Caco-2 (cell line): Measurements from ENCODE around the gene M6PR. TPM values are rescaled to one million over a fixed set of nuclear protein-coding genes. Genes with fewer than 3 reads are reported as not detected.

Experiments
- BruUV-seq: library from RNA; stranded (reverse); fragments of 400-500 nt; replicated peaks from 2 replicates; lab custom pipeline; 2021; lab: Mats Ljungman, UMichigan
- CTCF ChIA-PET: fragments of 300-600 bp; sonication (Branson Sonifier 250); formaldehyde crosslinking; loops from one replicate; lab custom pipeline; 2022; ENCODE audit warnings: antibody characterized with exemption; lab: Charles Lee
- POLR2A ChIA-PET: fragments of 300-600 bp; sonication (Branson Sonifier 250); formaldehyde crosslinking; loops from one replicate; lab custom pipeline; 2022; ENCODE audit warnings: antibody characterized with exemption; lab: Charles Lee
- DNase-seq, 2 experiments: peaks; one replicate each; pipeline versions ENCODE4 v3.0.0 to v3.0.0-alpha.2; 2020 to 2022
- H3K27me3 ChIP-seq: replicated peaks from 2 replicates; pipeline ENCODE4 v1.6.0; 2011; ENCODE audit warnings: low read length; ENCODE audit not compliant: control insufficient read depth, insufficient read depth
- H3K36me3 ChIP-seq: 2 replicates; pipeline ENCODE4 v1.5.1; 2011; ENCODE audit warnings: low read length; ENCODE audit not compliant: control insufficient read depth, insufficient read depth
- H3K4me1 ChIP-seq: fragments of 250-450 bp; sonication (Bioruptor Pico); 2 replicates; pipeline ENCODE4 v1.5.1; 2020; ENCODE audit warnings: mild to moderate bottlenecking
- H3K4me3 ChIP-seq: 2 replicates; pipeline ENCODE4 v1.5.1; 2011; ENCODE audit warnings: low read depth, mild to moderate bottlenecking, control low read depth, low read length
- H3K9me3 ChIP-seq: fragments of 250-450 bp; sonication (Bioruptor Pico); 2 replicates; pipeline ENCODE4 v1.5.1; 2020; ENCODE audit warnings: mild to moderate bottlenecking, moderate library complexity
- H3K27ac Mint-ChIP-seq: one replicate; pipeline ENCODE4 v1.8.0; 2022; ENCODE audit warnings: mixed read lengths; ENCODE audit not compliant: unreplicated experiment
- H3K27me3 Mint-ChIP-seq: one replicate; pipeline ENCODE4 v1.8.0; 2022; ENCODE audit warnings: mixed read lengths; ENCODE audit not compliant: insufficient read depth, unreplicated experiment
- H3K36me3 Mint-ChIP-seq: one replicate; pipeline ENCODE4 v1.8.0; 2022; ENCODE audit warnings: mild to moderate bottlenecking, mixed read lengths; ENCODE audit not compliant: insufficient read depth, unreplicated experiment
- H3K4me1 Mint-ChIP-seq: one replicate; pipeline ENCODE4 v1.8.0; 2022; ENCODE audit warnings: low read depth, mixed read lengths; ENCODE audit not compliant: unreplicated experiment
- H3K4me3 Mint-ChIP-seq: one replicate; pipeline ENCODE4 v1.8.0; 2022; ENCODE audit warnings: mild to moderate bottlenecking, moderate library complexity, mixed read lengths; ENCODE audit not compliant: unreplicated experiment
- H3K9me3 Mint-ChIP-seq: one replicate; pipeline ENCODE4 v1.8.0; 2022; ENCODE audit warnings: mixed read lengths; ENCODE audit not compliant: unreplicated experiment
- CTCF ChIP-seq, 2 experiments: fragments of 200-600 bp in 1 of 2; IDR thresholded peaks; 1 replicate in 1 of 2; 2 replicates in 1 of 2; pipeline versions ENCODE4 v1.5.1 to v1.8.0; 2011 to 2022; ENCODE audit warnings: antibody characterized with exemption in 1 of 2, control low read depth in 1 of 2, inconsistent platforms in 1 of 2, low read depth in 1 of 2, low read length in 1 of 2, mild to moderate bottlenecking in 1 of 2, moderate library complexity in 1 of 2; ENCODE audit not compliant: insufficient read depth in 1 of 2, severe bottlenecking in 1 of 2, unreplicated experiment in 1 of 2
- intact Hi-C: fragments of 100-400 bp; cut with micrococcal nuclease; formaldehyde crosslinking; loops from one replicate; pipeline ENCODE4 v1.10.0; 2022; ENCODE audit not compliant: unreplicated experiment
- total RNA-seq: library from RNA; stranded (reverse); gene quantifications from 2 replicates; pipeline ENCODE4 v1.2.3, GENCODE V29; 2022

M6PR gene
- total RNA-seq, 1 experiment from 2014 or later: 310 TPM

DNA sequence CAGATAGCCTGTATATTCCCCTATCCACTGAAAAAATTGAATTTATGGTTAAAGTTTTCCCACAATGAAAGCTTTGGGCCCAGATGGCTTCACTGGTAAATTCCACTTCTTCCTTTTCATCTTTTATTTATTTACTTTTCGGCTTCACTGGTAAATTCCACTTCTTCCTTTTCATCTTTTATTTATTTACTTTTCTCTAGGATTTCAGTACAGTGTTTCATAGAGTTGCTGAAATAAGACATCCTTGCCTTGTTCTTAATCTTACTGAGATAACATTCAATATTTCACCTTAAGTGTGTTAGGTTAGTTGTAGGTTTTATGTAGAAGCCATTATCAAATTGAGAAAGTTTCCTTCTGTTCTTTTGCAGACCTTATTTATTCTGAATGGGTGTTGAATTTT, 21.0 kb upstream of the M6PR start:
- Histone ChIP-seq H3K9me3 (peaks cover 26% of the 10 kb centered on the region), H3K36me3 (no peaks in the 10 kb centered on the region), H3K4me3 (no peak overlapping the region), H3K4me1 (peaks cover 14% of the 10 kb centered on the region), H3K27me3 (no peaks in the 10 kb centered on the region)
- POLR2A ChIA-PET: interaction anchor here (1.0 kb wide), 1 partner anchor 21 kb away, joined by 4 read pairs; the partner anchor contains the start of gene M6PR
- DNase-seq: peak in 1 of 2 experiments; percentile 16
- Mint-ChIP-seq H3K27me3 (no peaks in the 10 kb centered on the region), H3K4me3 (peak overlapping the region; percentile 5), H3K27ac (peak overlapping the region; percentile 2), H3K36me3 (no peaks in the 10 kb centered on the region), H3K4me1 (peaks cover 8% of the 10 kb centered on the region), H3K9me3 (peaks cover 31% of the 10 kb centered on the region)
- intact Hi-C loops: loop anchor here (1.0 kb wide), 1 partner anchor 20 kb away; no protein-coding TSS in a partner anchor
- no peak for TF ChIP-seq CTCF (IDR thresholded peaks at IDR 0.05; ENCODE audit: insufficient read depth in 1 of 2, low read depth in 1 of 2, low read length in 1 of 2, severe bottlenecking in 1 of 2, unreplicated experiment in 1 of 2)
- BruUV-seq: no TSS peak
- CTCF ChIA-PET: no interaction called here

DNA sequence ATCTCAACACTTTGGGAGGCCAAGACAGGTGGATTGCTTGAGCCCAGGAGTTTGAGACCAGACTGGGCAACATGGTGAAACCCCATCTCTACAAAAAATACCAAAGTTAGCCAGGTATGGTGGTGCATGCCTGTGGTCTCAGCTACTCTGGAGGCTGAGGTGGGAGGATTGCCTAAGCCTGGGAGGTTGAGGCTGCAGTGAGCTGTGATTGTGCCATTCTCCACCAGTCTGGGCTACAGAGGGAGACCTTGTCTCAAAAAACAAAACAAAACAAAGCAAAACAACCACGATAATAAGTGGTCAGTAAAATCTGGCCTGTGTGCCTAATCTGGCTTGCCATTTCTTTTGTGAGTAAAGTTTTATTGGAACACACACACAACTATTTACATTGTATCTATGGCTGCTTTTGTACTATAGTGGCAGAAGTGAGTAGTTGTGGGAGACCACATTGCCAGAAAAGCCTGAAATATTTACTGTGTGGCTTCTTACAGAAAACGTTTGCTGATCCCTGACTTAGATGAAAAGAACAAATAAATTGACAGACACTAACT, 20.5 kb upstream of the M6PR start:
- Mint-ChIP-seq H3K27ac (peak overlapping the region; percentile 2), H3K4me3 (peak overlapping the region; percentile 5)
- CTCF ChIA-PET: no interaction called here

DNA sequence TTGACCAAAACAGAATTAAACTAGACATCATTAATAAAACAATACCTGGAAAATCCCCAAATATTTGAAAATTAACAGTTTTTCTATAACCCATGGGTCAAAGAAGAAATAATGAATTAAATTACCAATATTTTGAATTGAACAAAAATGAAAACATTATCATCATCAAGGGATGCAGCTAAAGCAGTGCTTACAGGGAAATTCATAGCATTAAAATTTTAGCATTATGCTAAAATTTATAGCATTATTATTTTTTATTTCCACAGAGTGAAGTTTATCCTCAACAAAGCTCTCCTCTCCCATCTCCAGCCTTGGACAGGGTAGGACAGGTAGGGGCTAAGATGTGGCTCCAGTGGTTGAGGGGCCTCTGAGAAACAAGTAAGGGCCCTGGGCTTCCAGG, 19.3 kb upstream of the M6PR start:
- H3K27me3 Mint-ChIP-seq: no peaks in the 10 kb centered on the region
- Histone ChIP-seq H3K4me3 (no peak overlapping the region), H3K9me3 (peaks cover 25% of the 10 kb centered on the region), H3K27me3 (no peaks in the 10 kb centered on the region), H3K36me3 (no peaks in the 10 kb centered on the region), H3K4me1 (peaks cover 14% of the 10 kb centered on the region)
- H3K4me3 Mint-ChIP-seq: no peak overlapping the region
- TF ChIP-seq CTCF (IDR thresholded peaks at IDR 0.05; ENCODE audit: insufficient read depth in 1 of 2, low read depth in 1 of 2, low read length in 1 of 2, severe bottlenecking in 1 of 2, unreplicated experiment in 1 of 2): no peak
- peaks cover 8% of the 10 kb centered on the region for H3K4me1 Mint-ChIP-seq
- DNase-seq: no peak
- intact Hi-C loops: no loop called here
- ChIA-PET CTCF (no interaction called here), POLR2A (no interaction called here)
- H3K27ac Mint-ChIP-seq: no peak overlapping the region
- H3K36me3 Mint-ChIP-seq: no peaks in the 10 kb centered on the region
- BruUV-seq: no TSS peak
- peaks cover 26% of the 10 kb centered on the region for H3K9me3 Mint-ChIP-seq

More for the DNA sequence above, 20.5 kb upstream of the M6PR start:
- Histone ChIP-seq H3K36me3 (no peaks in the 10 kb centered on the region), H3K4me1 (peaks cover 14% of the 10 kb centered on the region), H3K4me3 (no peak overlapping the region), H3K27me3 (no peaks in the 10 kb centered on the region), H3K9me3 (peaks cover 26% of the 10 kb centered on the region)
- DNase-seq: peak in 1 of 2 experiments; percentile 21
- Mint-ChIP-seq H3K4me1 (peaks cover 8% of the 10 kb centered on the region), H3K9me3 (peaks cover 26% of the 10 kb centered on the region), H3K36me3 (no peaks in the 10 kb centered on the region), H3K27me3 (no peaks in the 10 kb centered on the region)
- no TSS peak for BruUV-seq
- intact Hi-C loops: loop anchor here (1.0 kb wide), 1 partner anchor 20 kb away; no protein-coding TSS in a partner anchor
- TF ChIP-seq CTCF (IDR thresholded peaks at IDR 0.05; ENCODE audit: insufficient read depth in 1 of 2, low read depth in 1 of 2, low read length in 1 of 2, severe bottlenecking in 1 of 2, unreplicated experiment in 1 of 2): no peak
- POLR2A ChIA-PET: interaction anchor here (1.0 kb wide), 1 partner anchor 20 kb away, joined by 4 read pairs; the partner anchor contains the start of gene M6PR
